Liver (tissue), 9 donors: ENCODE data around the gene GABARAPL1. TPM values are rescaled to one million over a fixed set of nuclear protein-coding genes. Genes with fewer than 3 reads are reported as not detected.

Experiments
- DNase-seq: peaks from one replicate; pipeline ENCODE4 v3.0.0-alpha.2; 2017; ENCODE audit warnings: low spot score
- H3K27ac ChIP-seq, 2 donors: one replicate each; pipeline ENCODE4 v1.7.0; 2013; ENCODE audit warnings: inconsistent platforms in 2 of 2, low read length in 2 of 2, control low read depth in 1 of 2, low read depth in 1 of 2, mild to moderate bottlenecking in 1 of 2
- H3K27me3 ChIP-seq, 4 donors: one replicate each; pipeline versions ENCODE4 v1.6.1 to v1.7.0; 2013; ENCODE audit warnings: low read length in 3 of 4, inconsistent platforms in 1 of 4, mild to moderate bottlenecking in 1 of 4, moderate library complexity in 1 of 4; ENCODE audit not compliant: control insufficient read depth in 4 of 4, insufficient read depth in 4 of 4
- H3K36me3 ChIP-seq, 4 donors: one replicate each; pipeline versions ENCODE4 v1.6.1 to v1.7.0; 2013; ENCODE audit warnings: low read length in 3 of 4, mild to moderate bottlenecking in 3 of 4, low read depth in 1 of 4, moderate library complexity in 1 of 4; ENCODE audit not compliant: control insufficient read depth in 4 of 4, insufficient read depth in 3 of 4
- H3K4me1 ChIP-seq, 4 donors: one replicate each; pipeline versions ENCODE4 v1.6.1 to v1.7.0; 2013; ENCODE audit warnings: low read length in 3 of 4, mild to moderate bottlenecking in 3 of 4, moderate library complexity in 1 of 4; ENCODE audit not compliant: control insufficient read depth in 4 of 4, insufficient read depth in 4 of 4
- H3K4me3 ChIP-seq, 3 donors: one replicate each; pipeline versions ENCODE4 v1.6.1 to v1.7.0; 2013; ENCODE audit warnings: low read length in 3 of 3, control low read depth in 1 of 3, low read depth in 1 of 3, mild to moderate bottlenecking in 1 of 3
- H3K9ac ChIP-seq, 2 donors: one replicate each; pipeline ENCODE4 v1.7.0; 2013; ENCODE audit warnings: low read length in 2 of 2, mild to moderate bottlenecking in 2 of 2, moderate library complexity in 2 of 2, control low read depth in 1 of 2, low read depth in 1 of 2
- H3K9me3 ChIP-seq, 4 donors: one replicate each; pipeline versions ENCODE4 v1.6.1 to v1.7.0; 2013; ENCODE audit warnings: low read length in 3 of 4; ENCODE audit not compliant: control insufficient read depth in 4 of 4
- CTCF ChIP-seq: fragments of 150-350 bp; IDR thresholded peaks from 2 replicates; pipeline ENCODE4 v1.5.1; 2017; ENCODE audit warnings: improper control_type of control experiment, low read depth, low read length; ENCODE audit not compliant: missing input control
- EGR1 ChIP-seq, 2 donors: IDR thresholded peaks; 2 replicates each; pipeline ENCODE4 v1.6.1; 2016 to 2018; ENCODE audit warnings: antibody characterized with exemption in 2 of 2, low read depth in 2 of 2
- FOXA1 ChIP-seq: IDR thresholded peaks from 2 replicates; pipeline ENCODE4 v1.6.1; 2016; ENCODE audit warnings: antibody characterized with exemption
- FOXA2 ChIP-seq: IDR thresholded peaks from 2 replicates; pipeline ENCODE4 v1.6.1; 2016; ENCODE audit warnings: antibody characterized with exemption
- HNF4A ChIP-seq, 2 donors: conservative IDR thresholded peaks; 2 replicates each; pipeline ENCODE4 v1.6.1; 2016; ENCODE audit warnings: antibody characterized with exemption in 2 of 2, mild to moderate bottlenecking in 2 of 2
- HNF4G ChIP-seq: IDR thresholded peaks from 2 replicates; pipeline ENCODE4 v1.6.1; 2016; ENCODE audit warnings: antibody characterized with exemption
- JUND ChIP-seq, 2 donors: IDR thresholded peaks; 2 replicates each; pipeline ENCODE4 v1.6.1; 2016; ENCODE audit warnings: antibody characterized with exemption in 2 of 2
- MAX ChIP-seq: IDR thresholded peaks from 2 replicates; pipeline ENCODE4 v1.6.1; 2016; ENCODE audit warnings: antibody characterized with exemption
- RAD21 ChIP-seq, 2 donors: IDR thresholded peaks; 2 replicates each; pipeline ENCODE4 v1.6.1; 2016; ENCODE audit warnings: antibody characterized with exemption in 2 of 2, mild to moderate bottlenecking in 2 of 2
- REST ChIP-seq: IDR thresholded peaks from 2 replicates; pipeline ENCODE4 v1.6.1; 2016; ENCODE audit warnings: antibody characterized with exemption, mild to moderate bottlenecking
- RXRA ChIP-seq, 2 donors: IDR thresholded peaks; 2 replicates each; pipeline ENCODE4 v1.6.1; 2017 to 2018; ENCODE audit warnings: antibody characterized with exemption in 2 of 2, mild to moderate bottlenecking in 1 of 2
- SP1 ChIP-seq: IDR thresholded peaks from 2 replicates; pipeline ENCODE4 v1.6.1; 2018; ENCODE audit warnings: antibody characterized with exemption, mild to moderate bottlenecking
- TAF1 ChIP-seq: conservative IDR thresholded peaks from 2 replicates; pipeline ENCODE4 v1.6.1; 2016; ENCODE audit warnings: antibody characterized with exemption, mild to moderate bottlenecking
- YY1 ChIP-seq: IDR thresholded peaks from 2 replicates; pipeline ENCODE4 v1.6.1; 2016; ENCODE audit warnings: antibody characterized with exemption, mild to moderate bottlenecking
- ZBTB33 ChIP-seq: IDR thresholded peaks from 2 replicates; pipeline ENCODE4 v1.6.1; 2016; ENCODE audit warnings: antibody characterized with exemption
- WGBS: extraction: QIAGEN DNeasy Blood & Tissue Kit; methylation state at CpG from one replicate; pipeline ENCODE4 v1.1.7; 2013; 5-methylcytosine and 5-hydroxymethylcytosine counted together
- polyA plus RNA-seq, 2 donors: library from polyadenylated mRNA; stranded (reverse) in 1 of 2; unstranded in 1 of 2; fragments of 200-250 nt in 1 of 2; fragments of >200 nt in 1 of 2; fragmentation: Nextera tagmentation in 1 of 2; extraction: Ambion mirVana in 1 of 2; gene quantifications; one replicate each; pipeline versions ENCODE4 v1.2.1 to v1.2.3, GENCODE V29; 2013 to 2015
- total RNA-seq, 2 donors: library from RNA; depleted of rRNA; stranded (reverse); fragments of >200 nt; gene quantifications; one replicate each; pipeline ENCODE4 v1.2.3, GENCODE V29; 2014
- donor health status: healthy.
- donor health status: healthy.
- donor health status: healthy.
- donor health status: healthy.
- donor health status: healthy.

Gene GABARAPL1
- total and polyA plus RNA-seq, 4 donors = 18.0 to 118 (median 53.0) TPM

- Histone ChIP-seq H3K27me3 (no peaks in the 10 kb centered on the region), H3K27ac (no peak overlapping the region), H3K4me1 (no peaks in the 10 kb centered on the region), H3K9ac (no peak overlapping the region), H3K9me3 (no peaks in the 10 kb centered on the region), H3K36me3 (peaks cover 3 to 17% (median 14%) of the 10 kb centered on the region in 4 donors), H3K4me3 (no peak overlapping the region)
- 89% methylated on average over 1 of the region's 1 CpG for WGBS
- DNase-seq = no peak
- TF ChIP-seq HNF4A (conservative IDR thresholded peaks at IDR 0.05) (no peak), FOXA2 (no peak), RXRA (IDR thresholded peaks at IDR 0.05) (no peak), ZBTB33 (no peak), REST (no peak), RAD21 (IDR thresholded peaks at IDR 0.05) (no peak), JUND (IDR thresholded peaks at IDR 0.05) (no peak)
Measured at GRCh38 chr12:10227648-10228047, 15.0 kb downstream of the GABARAPL1 start.

GRCh38 chr12:10234562-10234961, 21.9 kb downstream of the GABARAPL1 start:
- no peak for TF ChIP-seq HNF4G
- TF ChIP-seq FOXA1 = no peak
- no peak for TF ChIP-seq EGR1 (IDR thresholded peaks at IDR 0.05; ENCODE audit: low read depth in 2 of 2)
- TF ChIP-seq YY1 = no peak
- Histone ChIP-seq H3K27ac (no peak overlapping the region), H3K36me3 (no peaks in the 10 kb centered on the region)

GRCh38 chr12:10235761-10236631, 23.3 kb downstream of the GABARAPL1 start:
- H3K9ac ChIP-seq = no peak overlapping the region
- no peaks in the 10 kb centered on the region for H3K4me1 ChIP-seq
- peaks cover 0 to 4% (median 1%) of the 10 kb centered on the region in 4 donors for H3K9me3 ChIP-seq
- no peak overlapping the region for H3K27ac ChIP-seq
- peak; percentile 40 for DNase-seq
- no peak overlapping the region for H3K4me3 ChIP-seq
- WGBS = 41% methylated on average over 4 of the region's 4 CpGs
- TF ChIP-seq YY1 = no peak
- TF ChIP-seq HNF4G = no peak
- TF ChIP-seq SP1 = no peak
- TF ChIP-seq ZBTB33 = no peak
- peak; percentile 85 for TF ChIP-seq CTCF
- TF ChIP-seq TAF1 = no peak
- peak; percentile 86 to 92 for TF ChIP-seq RAD21 (IDR thresholded peaks at IDR 0.05)
- no peak for TF ChIP-seq MAX
- no peaks in the 10 kb centered on the region for H3K36me3 ChIP-seq
- no peaks in the 10 kb centered on the region for H3K27me3 ChIP-seq

More at GRCh38 chr12:10234562-10234961, 21.9 kb downstream of the GABARAPL1 start:
- no peak for DNase-seq
- Histone ChIP-seq H3K4me1 (no peaks in the 10 kb centered on the region), H3K9me3 (peaks cover 0 to 4% (median 1%) of the 10 kb centered on the region in 4 donors), H3K4me3 (no peak overlapping the region), H3K9ac (no peak overlapping the region), H3K27me3 (no peaks in the 10 kb centered on the region)
